ENCODE results near the gene ETV6.

ETV6 gene

GRCh38 chr12:11645391-11645790, 4.1 kb upstream of the ETV6 start:
- no peak for DNase-seq (ENCODE audit: low read depth)

GRCh38 chr12:11648514-11649412, 711 bp upstream of the ETV6 start:
- peak; percentile 64 for DNase-seq (ENCODE audit: low read depth)

GRCh38 chr12:11650286-11651281, 1.1 kb downstream of the ETV6 start:
- DNase-seq (ENCODE audit: low read depth) = no peak

GRCh38 chr12:11651381-11651780, 1.9 kb downstream of the ETV6 start:
- no peak for DNase-seq (ENCODE audit: low read depth)

GRCh38 chr12:11651785-11652184, 2.3 kb downstream of the ETV6 start:
- DNase-seq (ENCODE audit: low read depth) = no peak

- no peak for DNase-seq (ENCODE audit: low read depth)
Observed at GRCh38 chr12:11652351-11653040, 3.0 kb downstream of the ETV6 start.

- no peak for DNase-seq (ENCODE audit: low read depth)
Observed at GRCh38 chr12:11653215-11653753, 3.8 kb downstream of the ETV6 start.

GRCh38 chr12:11654338-11654737, 4.9 kb downstream of the ETV6 start:
- DNase-seq (ENCODE audit: low read depth) = no peak

- no peak for DNase-seq (ENCODE audit: low read depth)
Observed at GRCh38 chr12:11654802-11655201, 5.3 kb downstream of the ETV6 start.

GRCh38 chr12:11655842-11656241, 6.4 kb downstream of the ETV6 start:
- no peak for DNase-seq (ENCODE audit: low read depth)

- no peak for DNase-seq (ENCODE audit: low read depth)
Observed at GRCh38 chr12:11656550-11656949, 7.1 kb downstream of the ETV6 start.

GRCh38 chr12:11657511-11657910, 8.0 kb downstream of the ETV6 start:
- no peak for DNase-seq (ENCODE audit: low read depth)

GRCh38 chr12:11658791-11659190, 9.3 kb downstream of the ETV6 start:
- no peak for DNase-seq (ENCODE audit: low read depth)

GRCh38 chr12:11660624-11661023, 11.2 kb downstream of the ETV6 start:
- DNase-seq (ENCODE audit: low read depth) = no peak

GRCh38 chr12:11661491-11662089, 12.1 kb downstream of the ETV6 start:
- DNase-seq (ENCODE audit: low read depth) = no peak

- no peak for DNase-seq (ENCODE audit: low read depth)
Observed at GRCh38 chr12:11662369-11662768, 12.9 kb downstream of the ETV6 start.

GRCh38 chr12:11663130-11663529, 13.7 kb downstream of the ETV6 start:
- DNase-seq (ENCODE audit: low read depth) = no peak

GRCh38 chr12:11664101-11664500, 14.6 kb downstream of the ETV6 start:
- no peak for DNase-seq (ENCODE audit: low read depth)

GRCh38 chr12:11666131-11667050, 16.9 kb downstream of the ETV6 start:
- no peak for DNase-seq (ENCODE audit: low read depth)

- no peak for DNase-seq (ENCODE audit: low read depth)
Observed at GRCh38 chr12:11667171-11667570, 17.7 kb downstream of the ETV6 start.

All from fibroblast of the conjunctiva (primary cell).